KMS-11 (cell line): ENCODE data around the gene CHST13.

Source experiments
- H2AFZ ChIP-seq: fragments of 200-600 bp; sonication (generic); 2 replicates; pipeline ENCODE4 v1.6.1; 2016; ENCODE audit warnings: antibody characterized with exemption, mixed run types, low read depth
- H3K27ac ChIP-seq: fragments of 200-600 bp; sonication (generic); 2 replicates; pipeline ENCODE4 v1.6.1; 2016; ENCODE audit warnings: mild to moderate bottlenecking, mixed run types
- H3K27me3 ChIP-seq: fragments of 200-600 bp; sonication (generic); 2 replicates; pipeline ENCODE4 v1.6.1; 2017; ENCODE audit warnings: mild to moderate bottlenecking, low read depth, mixed run types, moderate library complexity; ENCODE audit not compliant: insufficient read depth
- H3K36me3 ChIP-seq: fragments of 200-600 bp; sonication (generic); 2 replicates; pipeline ENCODE4 v1.6.1; 2017; ENCODE audit warnings: mild to moderate bottlenecking, mixed run types; ENCODE audit not compliant: insufficient read depth
- H3K4me1 ChIP-seq: fragments of 200-600 bp; sonication (generic); 2 replicates; pipeline ENCODE4 v1.6.1; 2016; ENCODE audit warnings: mild to moderate bottlenecking, low read depth, mixed run types; ENCODE audit not compliant: poor library complexity, severe bottlenecking
- H3K4me2 ChIP-seq: fragments of 200-600 bp; sonication (generic); 2 replicates; pipeline ENCODE4 v1.7.0; 2016; ENCODE audit warnings: mild to moderate bottlenecking, mixed run types
- H3K4me3 ChIP-seq: fragments of 200-600 bp; sonication (generic); IDR thresholded peaks from 2 replicates; pipeline ENCODE4 v1.6.1; 2017; ENCODE audit warnings: low read depth, low read length, mixed read lengths; ENCODE audit not compliant: insufficient read depth
- H3K79me2 ChIP-seq: fragments of 200-600 bp; sonication (generic); 2 replicates; pipeline ENCODE4 v1.6.1; 2016; ENCODE audit warnings: low read depth, mixed run types; ENCODE audit not compliant: insufficient read depth
- H3K9ac ChIP-seq: fragments of 200-600 bp; sonication (generic); 2 replicates; pipeline ENCODE4 v1.6.1; 2016; ENCODE audit warnings: mild to moderate bottlenecking, mixed run types
- H4K20me1 ChIP-seq: fragments of 200-600 bp; sonication (generic); 2 replicates; pipeline ENCODE4 v1.6.1; 2016; ENCODE audit warnings: mild to moderate bottlenecking, mixed run types; ENCODE audit not compliant: insufficient read depth
- TF ChIP-seq, protein P1 (sequence below): fragments of 200-600 bp; sonication (generic); conservative IDR thresholded peaks from 2 replicates; pipeline ENCODE4 v1.6.1; 2017; ENCODE audit warnings: low read depth, mild to moderate bottlenecking, antibody characterized with exemption, low read length, moderate library complexity, mixed read lengths

Gene CHST13

GRCh38 chr3:126545544-126545943 lies 21.6 kb downstream of the CHST13 start:
- Histone ChIP-seq H3K4me3 (no peak overlapping the region), H3K4me1 (no peaks in the 10 kb centered on the region)
- TF ChIP-seq, protein P1, sequence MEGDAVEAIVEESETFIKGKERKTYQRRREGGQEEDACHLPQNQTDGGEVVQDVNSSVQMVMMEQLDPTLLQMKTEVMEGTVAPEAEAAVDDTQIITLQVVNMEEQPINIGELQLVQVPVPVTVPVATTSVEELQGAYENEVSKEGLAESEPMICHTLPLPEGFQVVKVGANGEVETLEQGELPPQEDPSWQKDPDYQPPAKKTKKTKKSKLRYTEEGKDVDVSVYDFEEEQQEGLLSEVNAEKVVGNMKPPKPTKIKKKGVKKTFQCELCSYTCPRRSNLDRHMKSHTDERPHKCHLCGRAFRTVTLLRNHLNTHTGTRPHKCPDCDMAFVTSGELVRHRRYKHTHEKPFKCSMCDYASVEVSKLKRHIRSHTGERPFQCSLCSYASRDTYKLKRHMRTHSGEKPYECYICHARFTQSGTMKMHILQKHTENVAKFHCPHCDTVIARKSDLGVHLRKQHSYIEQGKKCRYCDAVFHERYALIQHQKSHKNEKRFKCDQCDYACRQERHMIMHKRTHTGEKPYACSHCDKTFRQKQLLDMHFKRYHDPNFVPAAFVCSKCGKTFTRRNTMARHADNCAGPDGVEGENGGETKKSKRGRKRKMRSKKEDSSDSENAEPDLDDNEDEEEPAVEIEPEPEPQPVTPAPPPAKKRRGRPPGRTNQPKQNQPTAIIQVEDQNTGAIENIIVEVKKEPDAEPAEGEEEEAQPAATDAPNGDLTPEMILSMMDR: no peak

DNA sequence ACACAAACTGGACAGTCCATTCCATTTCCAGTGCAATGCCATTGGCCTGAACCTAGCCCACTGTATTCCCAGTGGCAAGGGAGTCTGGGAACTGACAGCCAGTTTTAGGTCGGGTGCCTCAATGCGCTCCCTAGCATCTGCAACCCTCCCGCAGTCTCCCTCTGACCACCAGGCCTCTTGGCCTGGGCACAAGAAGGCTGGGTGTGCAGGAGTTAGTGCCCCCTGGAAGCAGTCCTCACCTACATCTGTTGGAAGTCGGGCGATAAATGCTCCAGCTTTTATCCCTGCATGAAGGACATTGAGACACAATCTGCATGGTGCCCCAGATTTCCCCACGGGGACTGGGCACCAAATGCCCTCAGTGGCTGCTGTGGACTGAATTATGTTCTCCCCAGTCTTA lies 22.1 kb downstream of the CHST13 start:
- TF ChIP-seq, protein P1: no peak
- Histone ChIP-seq H3K36me3 (no peaks in the 10 kb centered on the region), H3K4me2 (no peak overlapping the region), H2AFZ (no peak overlapping the region), H3K79me2 (no peaks in the 10 kb centered on the region), H3K27ac (no peak overlapping the region), H3K9ac (no peak overlapping the region), H4K20me1 (no peaks in the 10 kb centered on the region), H3K27me3 (no peaks in the 10 kb centered on the region), H3K4me1 (no peaks in the 10 kb centered on the region), H3K4me3 (no peak overlapping the region)

More at GRCh38 chr3:126545544-126545943, 21.6 kb downstream of the CHST13 start:
- no peak overlapping the region for H3K27ac ChIP-seq
- no peaks in the 10 kb centered on the region for H3K27me3 ChIP-seq
- H4K20me1 ChIP-seq: no peaks in the 10 kb centered on the region
- no peaks in the 10 kb centered on the region for H3K36me3 ChIP-seq
- no peak overlapping the region for H3K4me2 ChIP-seq
- no peak overlapping the region for H3K9ac ChIP-seq
- H2AFZ ChIP-seq: no peak overlapping the region
- no peaks in the 10 kb centered on the region for H3K79me2 ChIP-seq

DNA sequence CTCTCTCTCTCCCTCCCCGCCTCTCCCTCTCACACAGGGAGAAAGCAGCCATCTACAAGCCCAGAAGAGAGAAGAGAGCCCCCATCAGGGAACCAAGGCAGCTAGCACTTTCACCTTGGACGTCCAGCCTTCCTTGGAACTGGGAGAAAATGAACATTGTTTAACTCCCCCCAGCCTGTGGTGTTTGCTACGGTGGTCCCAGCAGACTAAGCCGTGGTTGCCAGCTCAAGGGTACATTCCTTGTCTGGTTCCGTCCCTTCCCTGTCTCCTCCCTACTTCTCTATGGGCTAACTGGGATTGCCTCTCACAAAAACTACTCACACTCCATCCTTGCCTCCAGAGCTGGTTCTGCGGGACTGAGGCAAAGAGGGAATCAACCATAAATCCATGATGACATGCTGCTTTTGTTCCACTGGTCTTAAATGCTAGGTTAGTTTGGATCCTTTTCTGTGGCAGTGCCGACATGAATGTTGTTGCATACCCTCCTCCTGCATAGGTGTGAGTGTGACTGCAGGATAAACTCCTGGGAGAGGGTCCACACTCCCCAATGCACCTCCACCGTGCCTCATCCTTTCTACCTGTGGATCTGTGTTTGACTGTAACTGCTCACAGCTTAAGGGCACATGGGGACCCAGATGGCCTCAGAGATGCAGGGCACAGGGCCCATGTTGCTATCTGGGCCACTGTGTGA lies 22.7 kb downstream of the CHST13 start:
- H3K4me3 ChIP-seq: no peak overlapping the region
- H3K36me3 ChIP-seq: no peaks in the 10 kb centered on the region
- H4K20me1 ChIP-seq: no peaks in the 10 kb centered on the region
- no peak overlapping the region for H3K4me2 ChIP-seq
- TF ChIP-seq, protein P1: no peak
- no peak overlapping the region for H3K9ac ChIP-seq
- no peaks in the 10 kb centered on the region for H3K27me3 ChIP-seq
- H3K4me1 ChIP-seq: no peaks in the 10 kb centered on the region
- H2AFZ ChIP-seq: no peak overlapping the region
- H3K27ac ChIP-seq: no peak overlapping the region
- H3K79me2 ChIP-seq: no peaks in the 10 kb centered on the region

- Histone ChIP-seq H3K27me3 (no peaks in the 10 kb centered on the region), H3K4me1 (no peaks in the 10 kb centered on the region), H3K27ac (no peak overlapping the region), H3K4me3 (no peak overlapping the region), H3K79me2 (no peaks in the 10 kb centered on the region), H2AFZ (no peak overlapping the region), H4K20me1 (no peaks in the 10 kb centered on the region), H3K36me3 (no peaks in the 10 kb centered on the region), H3K9ac (no peak overlapping the region), H3K4me2 (no peak overlapping the region)
- TF ChIP-seq, protein P1: no peak
These were observed 23.8 kb downstream of the CHST13 start for GRCh38 chr3:126547721-126548120.
